HAP-1 (cell line): Measurements from ENCODE around the gene NUAK1.
"Not testable (repeated sequence)": the region's sequence is repeated elsewhere in the genome, so short reads cannot be mapped to it uniquely, and the experiment has no call there.

Experiments
- DNase-seq, 2 experiments: peaks; one replicate each; pipeline ENCODE4 v3.0.0-alpha.2; 2016 to 2020; ENCODE audit warnings: low spot score in 2 of 2
- H3K27me3 ChIP-seq: fragments of 250-450 bp; sonication (Bioruptor Pico); 2 replicates; pipeline ENCODE4 v1.5.1; 2020; ENCODE audit warnings: low read depth, mild to moderate bottlenecking, moderate library complexity
- H3K36me3 ChIP-seq: fragments of 250-450 bp; sonication (Bioruptor Pico); replicated peaks from 2 replicates; pipeline ENCODE4 v1.5.1; 2020; ENCODE audit warnings: mild to moderate bottlenecking
- H3K4me1 ChIP-seq: fragments of 250-450 bp; sonication (Bioruptor Pico); 2 replicates; pipeline ENCODE4 v1.5.1; 2020; ENCODE audit warnings: mild to moderate bottlenecking
- H3K4me3 ChIP-seq: fragments of 250-450 bp; sonication (Bioruptor Pico); 2 replicates; pipeline ENCODE4 v1.5.1; 2020; ENCODE audit warnings: mild to moderate bottlenecking, moderate library complexity
- H3K9me3 ChIP-seq: fragments of 250-450 bp; sonication (Bioruptor Pico); 2 replicates; pipeline ENCODE4 v1.5.1; 2020; ENCODE audit warnings: mild to moderate bottlenecking, moderate library complexity
- in situ Hi-C: fragments of 300-500 bp; cut with MboI; formaldehyde crosslinking; loops from 3 replicates; pipeline ENCODE4 v1.14.3; 2020; ENCODE audit warnings: low sequenced_read_pairs, inconsistent platforms, mixed read lengths

Gene NUAK1

DNA sequence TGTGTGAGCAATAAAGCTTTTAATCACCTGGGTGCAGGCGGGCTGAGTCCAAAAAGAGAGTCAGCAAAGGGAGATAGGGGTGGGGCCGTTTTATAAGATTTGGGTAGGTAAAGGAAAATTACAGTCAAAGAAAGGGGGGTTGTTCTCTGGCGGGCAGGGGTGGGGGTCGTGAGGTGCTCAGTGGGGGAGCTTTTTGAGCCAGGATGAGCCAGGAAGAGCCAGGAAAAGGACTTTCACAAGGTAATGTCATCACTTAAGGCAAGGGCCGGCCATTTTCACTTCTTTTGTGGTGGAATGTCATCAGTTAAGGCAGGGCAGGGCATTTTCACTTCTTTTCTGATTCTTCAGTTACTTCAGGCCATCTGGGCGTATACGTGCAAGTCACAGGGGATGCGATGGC lies 3.2 kb upstream of the NUAK1 start:
- H3K36me3 ChIP-seq, H3K4me3 ChIP-seq, H3K9me3 ChIP-seq, H3K27me3 ChIP-seq, DNase-seq, in situ Hi-C loops: not testable (repeated sequence)
- peaks cover 20% of the 10 kb centered on the region for H3K4me1 ChIP-seq

DNA sequence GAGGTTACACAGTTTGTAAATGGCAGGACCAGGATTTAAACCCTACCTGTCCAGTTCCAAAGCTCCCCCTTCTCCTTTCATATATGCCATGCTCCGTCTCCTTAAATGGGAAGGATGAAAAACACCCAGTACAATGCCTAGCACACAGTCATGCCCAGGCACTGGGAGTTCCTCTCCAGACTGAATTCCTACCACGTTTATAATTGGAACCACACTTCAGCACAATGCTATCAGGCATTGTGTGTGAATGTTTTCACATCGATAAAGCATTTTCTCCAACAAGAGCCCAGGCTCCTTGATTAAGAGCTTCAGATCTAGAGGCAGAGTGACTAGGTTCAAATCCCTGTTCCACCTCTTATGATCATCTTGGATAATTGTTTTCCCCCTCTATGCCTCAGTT lies 2.7 kb upstream of the NUAK1 start:
- Histone ChIP-seq H3K4me1 (peaks cover 25% of the 10 kb centered on the region), H3K27me3 (no peaks in the 10 kb centered on the region), H3K36me3 (no peaks in the 10 kb centered on the region), H3K4me3 (no peak overlapping the region), H3K9me3 (0 out of 2 replicates have a peak, but pooled peaks cover 2% of the 10 kb centered on the region)
- DNase-seq = no peak
- in situ Hi-C loops = no loop called here

DNA sequence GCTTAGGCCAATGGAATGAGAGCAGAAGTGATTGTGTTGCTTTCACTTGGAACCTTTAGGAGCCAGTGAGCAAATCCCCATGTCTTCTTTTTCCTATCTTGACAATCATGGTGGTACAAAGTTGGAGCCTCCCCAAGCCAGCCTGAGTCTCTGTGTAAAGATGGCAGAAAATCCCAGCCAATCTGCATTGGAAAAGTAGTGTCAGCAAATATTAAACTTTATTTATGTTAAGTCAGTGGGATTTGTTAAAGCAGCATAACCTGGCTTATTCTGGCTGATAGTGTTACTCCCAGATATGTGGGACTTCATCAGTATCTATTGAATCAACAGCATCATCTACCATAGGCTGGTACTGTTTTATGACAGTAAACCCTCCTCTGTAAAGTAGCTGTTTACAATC lies 2.2 kb upstream of the NUAK1 start:
- Histone ChIP-seq H3K27me3 (no peaks in the 10 kb centered on the region), H3K9me3 (0 out of 2 replicates have a peak, but pooled peaks cover 2% of the 10 kb centered on the region), H3K4me3 (no peak overlapping the region), H3K4me1 (peaks cover 26% of the 10 kb centered on the region), H3K36me3 (no peaks in the 10 kb centered on the region)
- in situ Hi-C loops = no loop called here
- no peak for DNase-seq

DNA sequence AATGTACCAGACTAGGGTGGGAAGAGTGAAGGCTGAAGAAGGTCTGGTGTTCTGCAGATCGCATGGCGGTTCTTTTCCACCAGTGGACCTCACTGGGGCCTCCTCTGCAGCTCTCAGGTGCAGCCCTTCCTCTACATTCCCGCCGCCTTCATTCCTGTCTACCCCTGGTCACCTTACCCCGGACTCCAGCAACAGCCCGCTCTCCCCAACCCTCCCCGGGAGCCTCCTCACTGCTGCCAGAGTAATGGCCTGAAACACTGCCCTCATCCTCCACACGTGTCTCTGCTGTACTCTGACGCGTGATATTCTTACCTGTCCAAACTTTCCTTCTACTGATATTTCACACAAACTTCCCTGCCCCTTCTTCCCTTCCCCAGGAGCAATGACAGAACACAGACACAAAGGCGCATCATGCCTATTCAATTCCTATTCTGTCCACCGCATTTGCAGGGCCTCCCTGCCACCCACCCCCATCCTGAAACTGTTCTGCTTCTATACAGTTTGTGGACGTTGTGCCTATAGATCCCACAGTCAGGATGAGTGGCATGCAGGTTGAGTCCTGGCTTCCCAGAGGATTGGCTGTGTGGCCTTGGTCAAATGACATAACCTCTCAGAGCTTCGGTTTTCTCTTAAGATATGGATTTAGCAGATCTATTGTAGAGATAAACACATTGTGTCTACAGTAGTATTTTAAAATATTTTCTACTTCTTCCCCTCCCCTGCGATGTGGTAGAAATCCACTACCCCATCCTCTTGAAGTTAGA lies 1.7 kb upstream of the NUAK1 start:
- Histone ChIP-seq H3K27me3 (no peaks in the 10 kb centered on the region), H3K9me3 (0 out of 2 replicates have a peak, but pooled peaks cover 2% of the 10 kb centered on the region), H3K36me3 (no peaks in the 10 kb centered on the region), H3K4me3 (no peak overlapping the region), H3K4me1 (peaks cover 26% of the 10 kb centered on the region)
- no peak for DNase-seq
- in situ Hi-C loops = no loop called here

DNA sequence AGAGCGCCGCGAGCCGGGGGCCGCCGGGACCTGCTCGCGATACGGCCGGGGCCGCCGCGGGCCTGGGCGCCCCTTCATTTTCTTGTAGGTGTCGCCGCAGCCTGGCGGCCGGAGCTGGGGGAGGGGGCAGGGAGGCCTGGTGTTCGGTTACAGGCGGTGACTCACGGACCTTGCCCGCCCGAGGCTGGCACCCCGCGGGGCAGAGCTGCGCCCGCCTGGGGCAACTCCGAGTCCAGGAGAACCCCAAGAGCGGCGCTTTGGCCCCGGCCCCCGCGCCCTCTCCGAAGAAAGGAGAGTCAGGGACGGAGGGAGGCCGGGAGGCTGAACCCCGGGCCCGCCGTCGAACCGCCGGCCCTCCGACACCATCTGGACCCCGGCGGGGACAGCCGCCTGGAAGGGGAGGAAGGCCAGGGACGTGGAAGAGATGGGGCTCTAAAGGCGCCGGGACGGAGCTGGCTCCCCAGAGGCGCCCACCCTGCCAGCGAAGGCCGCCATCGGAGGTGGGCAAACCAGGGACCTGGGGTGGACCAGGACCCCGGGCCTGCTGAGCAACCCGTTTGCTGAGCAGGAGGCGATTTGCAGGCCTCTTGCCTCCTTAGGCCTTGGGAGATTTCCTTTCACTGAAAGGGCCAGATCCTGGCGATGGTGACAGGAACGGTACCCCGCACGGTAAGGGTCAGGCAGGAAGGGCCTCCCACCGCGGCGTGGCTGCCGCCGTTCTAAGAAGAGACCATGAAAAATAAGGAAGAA lies 843 bp upstream of the NUAK1 start:
- H3K36me3 ChIP-seq = no peaks in the 10 kb centered on the region
- DNase-seq = peak in 1 of 2 experiments; percentile 82
- peaks cover 29% of the 10 kb centered on the region for H3K4me1 ChIP-seq
- in situ Hi-C loops = loop anchor here (10.0 kb wide), 1 partner anchor 425 kb away; no protein-coding TSS in a partner anchor
- peak overlapping the region; percentile 70 for H3K4me3 ChIP-seq
- no peaks in the 10 kb centered on the region for H3K27me3 ChIP-seq
- 0 out of 2 replicates have a peak, but pooled peaks cover 2% of the 10 kb centered on the region for H3K9me3 ChIP-seq

DNA sequence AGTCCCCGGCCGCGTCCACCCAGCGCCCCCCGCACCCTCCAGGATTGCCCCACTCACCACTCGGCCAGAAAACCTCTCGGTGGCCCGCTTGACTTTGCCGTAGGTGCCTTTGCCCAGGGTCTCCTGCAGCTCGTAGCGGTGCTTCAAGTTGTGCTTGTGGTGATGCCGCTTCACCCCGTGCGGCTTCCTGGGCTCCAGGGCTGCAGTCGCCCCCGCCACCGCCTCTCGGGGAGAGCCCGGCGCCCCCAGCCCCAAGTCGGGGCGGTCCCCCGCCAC lies 459 bp downstream of the NUAK1 start:
- Histone ChIP-seq H3K27me3 (no peaks in the 10 kb centered on the region), H3K4me1 (peaks cover 34% of the 10 kb centered on the region), H3K9me3 (0 out of 2 replicates have a peak, but pooled peaks cover 2% of the 10 kb centered on the region), H3K4me3 (peak overlapping the region; percentile 70), H3K36me3 (no peaks in the 10 kb centered on the region)
- in situ Hi-C loops = loop anchor here (10.0 kb wide), 1 partner anchor 423 kb away; no protein-coding TSS in a partner anchor
- DNase-seq = peak in 1 of 2 experiments; percentile 45

DNA sequence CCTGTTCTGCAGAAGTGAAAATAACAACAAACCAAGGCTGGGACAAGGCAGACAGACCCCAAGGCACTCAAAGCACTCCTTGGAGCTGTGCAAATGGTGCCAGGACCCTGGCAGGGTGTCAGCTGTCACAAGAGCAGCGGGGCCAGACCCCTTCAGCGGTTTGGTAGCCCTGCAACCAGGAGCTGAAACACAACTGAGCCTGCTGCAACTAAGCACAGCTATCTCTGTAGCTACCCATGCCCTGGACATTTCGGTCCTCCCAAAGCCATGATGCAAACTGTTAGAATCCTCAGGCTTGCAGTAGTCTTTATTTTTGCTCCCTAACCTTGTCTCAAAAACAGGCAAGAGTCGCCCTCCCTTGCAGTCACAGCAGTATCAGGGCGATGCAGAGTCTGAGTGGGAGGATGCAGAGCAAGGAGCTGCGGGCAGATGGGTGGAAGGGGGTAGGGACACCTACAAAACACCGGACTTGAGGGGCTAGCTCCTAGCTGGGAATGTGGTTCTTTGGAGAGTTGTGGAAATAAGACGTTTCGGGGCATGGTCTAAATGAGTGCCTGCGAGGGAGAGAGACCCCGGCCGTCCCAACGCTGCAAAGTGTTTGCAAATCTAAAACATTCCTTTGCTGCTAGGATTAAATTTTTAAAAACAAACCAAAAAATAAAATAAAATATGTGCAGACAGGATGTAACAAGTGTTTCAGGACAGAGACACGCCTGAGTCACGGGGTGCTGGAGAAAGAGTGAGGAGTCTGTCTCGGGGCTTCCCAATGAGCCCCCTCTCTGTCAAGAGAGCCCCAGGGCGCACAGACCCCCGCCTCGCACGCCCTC lies 1.0 kb downstream of the NUAK1 start:
- peak overlapping the region; percentile 70 for H3K4me3 ChIP-seq

DNA sequence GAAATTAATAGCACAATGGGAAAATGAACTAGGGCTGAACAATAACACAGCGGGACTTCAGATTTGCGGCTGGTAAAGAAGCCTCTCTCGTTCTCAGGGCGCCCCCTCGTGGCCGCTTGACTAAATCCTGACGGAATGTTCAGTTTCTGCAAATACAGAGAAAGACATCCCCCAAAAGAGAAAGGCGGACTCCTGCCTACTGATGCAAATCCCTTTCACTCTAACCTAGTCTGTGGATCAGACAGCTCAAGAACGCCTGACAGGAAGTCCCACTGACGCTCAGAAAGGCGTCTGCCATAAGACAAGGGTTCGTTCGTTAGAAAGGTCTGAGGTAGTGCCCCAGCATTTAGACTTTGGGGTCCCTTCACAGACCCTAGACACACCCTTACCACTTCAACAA lies 2.5 kb downstream of the NUAK1 start:
- H3K36me3 ChIP-seq = no peaks in the 10 kb centered on the region
- H3K27me3 ChIP-seq = no peaks in the 10 kb centered on the region
- DNase-seq = peak; percentile 90 to 95
- peaks cover 37% of the 10 kb centered on the region for H3K4me1 ChIP-seq
- peak overlapping the region; percentile 70 for H3K4me3 ChIP-seq
- in situ Hi-C loops = loop anchor here (10.0 kb wide), 1 partner anchor 421 kb away; no protein-coding TSS in a partner anchor
- H3K9me3 ChIP-seq = 0 out of 2 replicates have a peak, but pooled peaks cover 2% of the 10 kb centered on the region

More for the DNA sequence above, 1.0 kb downstream of the NUAK1 start:
- in situ Hi-C loops = loop anchor here (10.0 kb wide), 1 partner anchor 423 kb away; no protein-coding TSS in a partner anchor
- Histone ChIP-seq H3K4me1 (peaks cover 37% of the 10 kb centered on the region), H3K36me3 (no peaks in the 10 kb centered on the region), H3K9me3 (0 out of 2 replicates have a peak, but pooled peaks cover 2% of the 10 kb centered on the region), H3K27me3 (no peaks in the 10 kb centered on the region)
- peak in 1 of 2 experiments; percentile 47 for DNase-seq

DNA sequence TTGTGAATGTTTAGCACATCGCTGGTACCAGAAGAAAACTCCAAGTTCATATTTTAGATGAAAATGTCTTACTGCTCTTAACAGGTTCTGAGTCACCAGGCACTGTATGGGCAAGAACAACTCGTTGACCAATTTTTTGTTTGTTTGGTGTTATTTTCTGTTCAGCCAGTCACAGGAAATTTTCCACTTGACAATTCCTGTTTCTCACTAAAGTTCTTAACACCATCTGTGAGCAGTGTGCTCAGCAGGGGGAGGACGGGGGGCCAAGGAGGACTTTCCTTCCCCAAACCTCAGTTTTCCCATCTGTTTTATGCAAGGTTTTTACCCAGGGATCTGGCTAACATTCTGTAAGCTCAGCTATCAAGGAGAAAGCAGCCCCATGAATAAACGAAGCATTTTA lies 3.0 kb downstream of the NUAK1 start:
- no peaks in the 10 kb centered on the region for H3K36me3 ChIP-seq
- H3K27me3 ChIP-seq = no peaks in the 10 kb centered on the region
- no peak for DNase-seq
- in situ Hi-C loops = loop anchor here (10.0 kb wide), 1 partner anchor 421 kb away; no protein-coding TSS in a partner anchor
- H3K4me3 ChIP-seq = no peak overlapping the region
- H3K4me1 ChIP-seq = peaks cover 37% of the 10 kb centered on the region
- H3K9me3 ChIP-seq = 0 out of 2 replicates have a peak, but pooled peaks cover under 1% of the 10 kb centered on the region

DNA sequence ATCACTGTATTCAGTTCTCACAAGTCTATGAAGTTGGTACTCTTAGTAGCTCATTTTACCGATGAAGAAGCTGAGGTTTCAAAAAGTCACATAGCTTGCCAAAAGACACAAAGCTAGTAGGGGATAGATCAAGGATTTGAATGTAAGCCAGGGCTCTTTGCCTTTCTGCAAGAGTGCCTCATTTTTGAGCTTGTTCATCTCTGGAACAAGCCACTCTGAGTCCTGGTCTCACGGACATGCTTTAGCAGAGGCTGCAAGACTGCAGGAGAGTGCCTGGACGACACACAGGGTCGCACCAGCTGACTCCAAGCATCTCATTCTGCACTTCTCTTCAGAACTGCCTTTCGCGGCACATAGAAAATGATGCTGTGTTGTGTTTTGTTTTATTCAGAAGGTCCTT lies 3.7 kb downstream of the NUAK1 start:
- in situ Hi-C loops = loop anchor here (10.0 kb wide), 1 partner anchor 420 kb away; no protein-coding TSS in a partner anchor
- H3K4me3 ChIP-seq = no peak overlapping the region
- H3K36me3 ChIP-seq = no peaks in the 10 kb centered on the region
- no peaks in the 10 kb centered on the region for H3K27me3 ChIP-seq
- no peak for DNase-seq
- H3K9me3 ChIP-seq = no peaks in the 10 kb centered on the region
- peaks cover 37% of the 10 kb centered on the region for H3K4me1 ChIP-seq

DNA sequence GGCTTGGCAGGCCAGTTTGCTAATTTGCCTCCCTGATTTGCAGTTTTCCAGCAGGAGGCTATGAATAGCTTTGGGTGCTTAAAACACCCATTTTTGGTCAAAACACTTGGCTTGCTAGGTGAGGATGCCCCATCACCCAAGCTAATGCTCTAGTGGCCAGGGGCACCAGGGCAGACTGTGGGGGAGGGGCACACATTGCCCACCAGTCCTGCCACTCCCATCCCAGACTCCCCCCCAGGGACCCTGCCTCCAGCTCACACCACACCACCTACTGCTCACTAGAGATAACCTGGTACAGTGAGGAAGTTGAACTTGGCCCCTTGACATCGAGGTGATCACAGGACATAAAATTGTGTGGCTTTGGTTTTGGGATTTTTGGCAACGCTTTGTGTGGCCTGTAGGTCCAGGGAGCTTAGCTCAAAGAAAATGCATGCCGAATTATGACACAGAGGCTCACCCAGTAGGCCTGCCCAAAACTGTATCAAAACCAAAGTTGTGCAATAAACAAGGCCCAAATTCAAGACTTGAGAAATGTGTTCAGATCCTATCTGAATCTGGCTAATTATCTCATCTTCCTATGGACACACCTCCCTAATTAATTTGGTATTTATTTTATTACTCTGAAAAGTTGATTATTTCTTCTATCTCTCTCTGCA lies 4.3 kb downstream of the NUAK1 start:
- Histone ChIP-seq H3K4me3 (no peak overlapping the region), H3K36me3 (no peaks in the 10 kb centered on the region), H3K9me3 (no peaks in the 10 kb centered on the region), H3K27me3 (no peaks in the 10 kb centered on the region), H3K4me1 (peaks cover 33% of the 10 kb centered on the region)
- DNase-seq = no peak
- in situ Hi-C loops = loop anchor here (5.0 to 10.0 kb wide), 2 partner anchors 420 to 712 kb away; no protein-coding TSS in a partner anchor

DNA sequence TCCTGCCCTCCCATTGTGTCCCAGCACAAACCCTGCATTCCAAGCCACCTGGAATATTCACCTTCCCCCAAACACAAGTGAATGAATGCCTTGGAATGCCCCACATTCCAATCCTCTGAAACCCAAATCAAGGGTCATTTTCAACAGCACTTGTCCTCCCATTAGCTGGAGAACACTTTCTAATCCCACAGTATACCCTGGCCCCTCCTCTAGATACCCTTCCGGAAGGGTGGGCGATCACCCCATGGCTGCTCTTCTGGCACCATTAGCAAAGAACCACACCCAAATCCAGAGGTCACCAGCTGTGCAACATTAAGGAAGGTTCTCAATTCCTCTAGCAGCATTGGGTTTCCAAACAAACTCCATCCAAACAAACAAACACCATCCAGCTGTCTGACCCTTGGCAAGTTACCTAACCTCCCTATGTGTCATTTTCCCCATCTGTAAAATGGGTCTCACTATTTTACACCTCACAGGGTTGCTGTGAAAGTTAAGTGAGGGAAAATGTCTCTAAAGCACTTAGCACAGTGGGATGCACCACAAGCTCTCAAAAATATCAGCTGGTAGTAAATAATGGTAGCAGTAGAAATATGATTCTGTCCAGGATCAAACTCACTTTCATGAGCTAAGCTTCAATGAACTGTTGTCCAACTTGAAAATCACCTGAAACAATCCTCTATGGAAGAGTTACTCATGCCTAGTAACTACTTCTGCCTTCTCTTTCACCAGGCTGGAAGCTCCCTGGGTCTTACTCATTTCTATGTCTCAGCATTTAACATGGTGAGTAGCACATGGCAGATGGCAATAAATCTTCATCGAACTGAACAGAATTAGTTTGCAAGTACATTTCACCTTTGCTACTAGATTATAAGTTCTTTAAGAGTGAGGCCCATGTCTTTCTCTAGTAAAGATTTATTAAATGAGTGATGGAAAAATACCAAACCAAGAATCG lies 5.3 kb downstream of the NUAK1 start:
- no peaks in the 10 kb centered on the region for H3K27me3 ChIP-seq
- no peak for DNase-seq
- H3K4me3 ChIP-seq = no peak overlapping the region
- H3K4me1 ChIP-seq = peaks cover 43% of the 10 kb centered on the region
- H3K36me3 ChIP-seq = no peaks in the 10 kb centered on the region
- no peaks in the 10 kb centered on the region for H3K9me3 ChIP-seq
- in situ Hi-C loops = loop anchor here (5.0 to 10.0 kb wide), 2 partner anchors 419 to 711 kb away; no protein-coding TSS in a partner anchor
